K562 (cell line): ENCODE data around the gene MRAP2. TPM values are rescaled to one million over a fixed set of nuclear protein-coding genes. Genes with fewer than 3 reads are reported as not detected.

Experiments used
- CBX1 ChIP-seq: sonication (generic); IDR thresholded peaks from 2 replicates; pipeline ENCODE4 v1.6.1; 2016; ENCODE audit warnings: antibody characterized with exemption, low read depth, mild to moderate bottlenecking
- DNMT1 ChIP-seq: fragments of 450-650 bp; IDR thresholded peaks from 2 replicates; pipeline ENCODE4 v1.6.1; 2016; ENCODE audit warnings: antibody characterized with exemption, mild to moderate bottlenecking
- FOXK2 ChIP-seq, 2 experiments: fragments of 450-650 bp; IDR thresholded peaks in 1 of 2; conservative IDR thresholded peaks in 1 of 2; 2 replicates each; pipeline ENCODE4 v1.6.1; 2016; ENCODE audit warnings: low read depth in 2 of 2, mild to moderate bottlenecking in 1 of 2
- MEIS2 ChIP-seq: fragments of 450-650 bp; IDR thresholded peaks from 2 replicates; pipeline ENCODE4 v1.6.1; 2014; ENCODE audit warnings: mild to moderate bottlenecking; ENCODE audit not compliant: partially characterized antibody
- MTA2 ChIP-seq: fragments of 450-650 bp; IDR thresholded peaks from 2 replicates; pipeline ENCODE4 v1.6.1; 2016; ENCODE audit warnings: low read depth
- NFIC ChIP-seq: fragments of 450-650 bp; IDR thresholded peaks from 2 replicates; pipeline ENCODE4 v1.6.1; 2017; ENCODE audit warnings: mild to moderate bottlenecking, inconsistent platforms
- NR2C1 ChIP-seq, 2 experiments: fragments of 450-650 bp; IDR thresholded peaks; 2 replicates each; pipeline ENCODE4 v1.6.1; 2017; ENCODE audit warnings: mild to moderate bottlenecking in 2 of 2, antibody characterized with exemption in 1 of 2, inconsistent platforms in 1 of 2, missing compliant biosample characterization in 1 of 2, missing genetic modification characterization in 1 of 2
- PURB ChIP-seq: sonication (generic); formaldehyde crosslinking; IDR thresholded peaks from 2 replicates; pipeline ENCODE4 v1.9.0; 2021; ENCODE audit warnings: low read depth, mild to moderate bottlenecking, missing genetic modification reagents
- SRSF1 ChIP-seq: fragments of 200-400 bp; formaldehyde crosslinking; IDR thresholded peaks from 2 replicates; pipeline ENCODE4 v1.6.1; 2017; ENCODE audit warnings: mild to moderate bottlenecking, low read depth, low read length, moderate library complexity
- ZBTB26 ChIP-seq: fragments of 450-650 bp; formaldehyde crosslinking; IDR thresholded peaks from 2 replicates; pipeline ENCODE4 v1.4.0; 2022; ENCODE audit warnings: missing genetic modification characterization
- polyA plus RNA-seq, 8 experiments: library from polyadenylated mRNA; depleted of rRNA in 4 of 8; stranded (reverse) in 5 of 8; unstranded in 3 of 8; fragments of >200 nt; fragmentation: Nextera tagmentation in 2 of 8; fragmentation: Illumina TruSeq in 1 of 8; extraction: Ambion mirVana in 2 of 8; extraction: Trizol in 1 of 8; gene quantifications; 2 replicates each; pipeline versions ENCODE4 v1.2.1 to v1.2.3, GENCODE V29; 2011 to 2014; ENCODE audit warnings: inconsistent platforms in 1 of 8, missing spikeins in 1 of 8
- total RNA-seq, 7 experiments: library from RNA; depleted of rRNA in 6 of 7; stranded (reverse); fragments of >200 nt in 6 of 7; fragmentation: Illumina TruSeq in 2 of 7; extraction: Trizol in 2 of 7; gene quantifications; 2 replicates each; pipeline versions ENCODE4 v1.2.1 to v1.2.3, GENCODE V29; 2011 to 2021; ENCODE audit warnings: low replicate concordance in 1 of 7
- TF ChIP-seq, protein P1 (sequence below): fragments of 250-450 bp; sonication (Bioruptor Pico); IDR thresholded peaks from 2 replicates; pipeline ENCODE4 v1.8.0; 2021; ENCODE audit warnings: moderate library complexity, mild to moderate bottlenecking, inconsistent platforms
- TF ChIP-seq, protein P2 (sequence below): fragments of 450-650 bp; IDR thresholded peaks from 2 replicates; pipeline ENCODE4 v1.6.1; 2016; ENCODE audit warnings: mild to moderate bottlenecking, moderate library complexity
- TF ChIP-seq, protein P3 (sequence below): sonication (generic); formaldehyde crosslinking; IDR thresholded peaks from 2 replicates; pipeline ENCODE4 v1.8.1; 2023; ENCODE audit warnings: mild to moderate bottlenecking, missing genetic modification reagents

The MRAP2 gene
- total and polyA plus RNA-seq, 9 of the 15 experiments (the other 6 are each of a cell fraction or from before 2014, with no cell fraction given) = 5.9 to 38.9 (median 9.3) TPM

GRCh38 chr6:84137051-84137375 is 103.4 kb downstream of the MRAP2 start (continued):
- TF ChIP-seq, protein P1, sequence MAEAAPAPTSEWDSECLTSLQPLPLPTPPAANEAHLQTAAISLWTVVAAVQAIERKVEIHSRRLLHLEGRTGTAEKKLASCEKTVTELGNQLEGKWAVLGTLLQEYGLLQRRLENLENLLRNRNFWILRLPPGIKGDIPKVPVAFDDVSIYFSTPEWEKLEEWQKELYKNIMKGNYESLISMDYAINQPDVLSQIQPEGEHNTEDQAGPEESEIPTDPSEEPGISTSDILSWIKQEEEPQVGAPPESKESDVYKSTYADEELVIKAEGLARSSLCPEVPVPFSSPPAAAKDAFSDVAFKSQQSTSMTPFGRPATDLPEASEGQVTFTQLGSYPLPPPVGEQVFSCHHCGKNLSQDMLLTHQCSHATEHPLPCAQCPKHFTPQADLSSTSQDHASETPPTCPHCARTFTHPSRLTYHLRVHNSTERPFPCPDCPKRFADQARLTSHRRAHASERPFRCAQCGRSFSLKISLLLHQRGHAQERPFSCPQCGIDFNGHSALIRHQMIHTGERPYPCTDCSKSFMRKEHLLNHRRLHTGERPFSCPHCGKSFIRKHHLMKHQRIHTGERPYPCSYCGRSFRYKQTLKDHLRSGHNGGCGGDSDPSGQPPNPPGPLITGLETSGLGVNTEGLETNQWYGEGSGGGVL = no peak
- TF ChIP-seq NFIC (peak; percentile 96), NR2C1 (IDR thresholded peaks at IDR 0.05) (no peak), NR2C1 (tag; IDR thresholded peaks at IDR 0.05) (no peak), MTA2 (no peak), PURB (no peak), SRSF1 (no peak), ZBTB26 (CRISPR knock-in tag) (no peak), FOXK2 (conservative IDR thresholded peaks at IDR 0.05 in 1 of 2, IDR thresholded peaks at IDR 0.05 in 1 of 2; ENCODE audit: low read depth in 2 of 2) (peak in 1 of 2 experiments; percentile 49; a peak in 2 of 4 replicates), MEIS2 (peak; percentile 47), DNMT1 (no peak), CBX1 (no peak)
- TF ChIP-seq, protein P2, sequence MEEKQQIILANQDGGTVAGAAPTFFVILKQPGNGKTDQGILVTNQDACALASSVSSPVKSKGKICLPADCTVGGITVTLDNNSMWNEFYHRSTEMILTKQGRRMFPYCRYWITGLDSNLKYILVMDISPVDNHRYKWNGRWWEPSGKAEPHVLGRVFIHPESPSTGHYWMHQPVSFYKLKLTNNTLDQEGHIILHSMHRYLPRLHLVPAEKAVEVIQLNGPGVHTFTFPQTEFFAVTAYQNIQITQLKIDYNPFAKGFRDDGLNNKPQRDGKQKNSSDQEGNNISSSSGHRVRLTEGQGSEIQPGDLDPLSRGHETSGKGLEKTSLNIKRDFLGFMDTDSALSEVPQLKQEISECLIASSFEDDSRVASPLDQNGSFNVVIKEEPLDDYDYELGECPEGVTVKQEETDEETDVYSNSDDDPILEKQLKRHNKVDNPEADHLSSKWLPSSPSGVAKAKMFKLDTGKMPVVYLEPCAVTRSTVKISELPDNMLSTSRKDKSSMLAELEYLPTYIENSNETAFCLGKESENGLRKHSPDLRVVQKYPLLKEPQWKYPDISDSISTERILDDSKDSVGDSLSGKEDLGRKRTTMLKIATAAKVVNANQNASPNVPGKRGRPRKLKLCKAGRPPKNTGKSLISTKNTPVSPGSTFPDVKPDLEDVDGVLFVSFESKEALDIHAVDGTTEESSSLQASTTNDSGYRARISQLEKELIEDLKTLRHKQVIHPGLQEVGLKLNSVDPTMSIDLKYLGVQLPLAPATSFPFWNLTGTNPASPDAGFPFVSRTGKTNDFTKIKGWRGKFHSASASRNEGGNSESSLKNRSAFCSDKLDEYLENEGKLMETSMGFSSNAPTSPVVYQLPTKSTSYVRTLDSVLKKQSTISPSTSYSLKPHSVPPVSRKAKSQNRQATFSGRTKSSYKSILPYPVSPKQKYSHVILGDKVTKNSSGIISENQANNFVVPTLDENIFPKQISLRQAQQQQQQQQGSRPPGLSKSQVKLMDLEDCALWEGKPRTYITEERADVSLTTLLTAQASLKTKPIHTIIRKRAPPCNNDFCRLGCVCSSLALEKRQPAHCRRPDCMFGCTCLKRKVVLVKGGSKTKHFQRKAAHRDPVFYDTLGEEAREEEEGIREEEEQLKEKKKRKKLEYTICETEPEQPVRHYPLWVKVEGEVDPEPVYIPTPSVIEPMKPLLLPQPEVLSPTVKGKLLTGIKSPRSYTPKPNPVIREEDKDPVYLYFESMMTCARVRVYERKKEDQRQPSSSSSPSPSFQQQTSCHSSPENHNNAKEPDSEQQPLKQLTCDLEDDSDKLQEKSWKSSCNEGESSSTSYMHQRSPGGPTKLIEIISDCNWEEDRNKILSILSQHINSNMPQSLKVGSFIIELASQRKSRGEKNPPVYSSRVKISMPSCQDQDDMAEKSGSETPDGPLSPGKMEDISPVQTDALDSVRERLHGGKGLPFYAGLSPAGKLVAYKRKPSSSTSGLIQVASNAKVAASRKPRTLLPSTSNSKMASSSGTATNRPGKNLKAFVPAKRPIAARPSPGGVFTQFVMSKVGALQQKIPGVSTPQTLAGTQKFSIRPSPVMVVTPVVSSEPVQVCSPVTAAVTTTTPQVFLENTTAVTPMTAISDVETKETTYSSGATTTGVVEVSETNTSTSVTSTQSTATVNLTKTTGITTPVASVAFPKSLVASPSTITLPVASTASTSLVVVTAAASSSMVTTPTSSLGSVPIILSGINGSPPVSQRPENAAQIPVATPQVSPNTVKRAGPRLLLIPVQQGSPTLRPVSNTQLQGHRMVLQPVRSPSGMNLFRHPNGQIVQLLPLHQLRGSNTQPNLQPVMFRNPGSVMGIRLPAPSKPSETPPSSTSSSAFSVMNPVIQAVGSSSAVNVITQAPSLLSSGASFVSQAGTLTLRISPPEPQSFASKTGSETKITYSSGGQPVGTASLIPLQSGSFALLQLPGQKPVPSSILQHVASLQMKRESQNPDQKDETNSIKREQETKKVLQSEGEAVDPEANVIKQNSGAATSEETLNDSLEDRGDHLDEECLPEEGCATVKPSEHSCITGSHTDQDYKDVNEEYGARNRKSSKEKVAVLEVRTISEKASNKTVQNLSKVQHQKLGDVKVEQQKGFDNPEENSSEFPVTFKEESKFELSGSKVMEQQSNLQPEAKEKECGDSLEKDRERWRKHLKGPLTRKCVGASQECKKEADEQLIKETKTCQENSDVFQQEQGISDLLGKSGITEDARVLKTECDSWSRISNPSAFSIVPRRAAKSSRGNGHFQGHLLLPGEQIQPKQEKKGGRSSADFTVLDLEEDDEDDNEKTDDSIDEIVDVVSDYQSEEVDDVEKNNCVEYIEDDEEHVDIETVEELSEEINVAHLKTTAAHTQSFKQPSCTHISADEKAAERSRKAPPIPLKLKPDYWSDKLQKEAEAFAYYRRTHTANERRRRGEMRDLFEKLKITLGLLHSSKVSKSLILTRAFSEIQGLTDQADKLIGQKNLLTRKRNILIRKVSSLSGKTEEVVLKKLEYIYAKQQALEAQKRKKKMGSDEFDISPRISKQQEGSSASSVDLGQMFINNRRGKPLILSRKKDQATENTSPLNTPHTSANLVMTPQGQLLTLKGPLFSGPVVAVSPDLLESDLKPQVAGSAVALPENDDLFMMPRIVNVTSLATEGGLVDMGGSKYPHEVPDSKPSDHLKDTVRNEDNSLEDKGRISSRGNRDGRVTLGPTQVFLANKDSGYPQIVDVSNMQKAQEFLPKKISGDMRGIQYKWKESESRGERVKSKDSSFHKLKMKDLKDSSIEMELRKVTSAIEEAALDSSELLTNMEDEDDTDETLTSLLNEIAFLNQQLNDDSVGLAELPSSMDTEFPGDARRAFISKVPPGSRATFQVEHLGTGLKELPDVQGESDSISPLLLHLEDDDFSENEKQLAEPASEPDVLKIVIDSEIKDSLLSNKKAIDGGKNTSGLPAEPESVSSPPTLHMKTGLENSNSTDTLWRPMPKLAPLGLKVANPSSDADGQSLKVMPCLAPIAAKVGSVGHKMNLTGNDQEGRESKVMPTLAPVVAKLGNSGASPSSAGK = peak; percentile 60; the same call in 1 of the 2 replicates
- TF ChIP-seq, protein P3, sequence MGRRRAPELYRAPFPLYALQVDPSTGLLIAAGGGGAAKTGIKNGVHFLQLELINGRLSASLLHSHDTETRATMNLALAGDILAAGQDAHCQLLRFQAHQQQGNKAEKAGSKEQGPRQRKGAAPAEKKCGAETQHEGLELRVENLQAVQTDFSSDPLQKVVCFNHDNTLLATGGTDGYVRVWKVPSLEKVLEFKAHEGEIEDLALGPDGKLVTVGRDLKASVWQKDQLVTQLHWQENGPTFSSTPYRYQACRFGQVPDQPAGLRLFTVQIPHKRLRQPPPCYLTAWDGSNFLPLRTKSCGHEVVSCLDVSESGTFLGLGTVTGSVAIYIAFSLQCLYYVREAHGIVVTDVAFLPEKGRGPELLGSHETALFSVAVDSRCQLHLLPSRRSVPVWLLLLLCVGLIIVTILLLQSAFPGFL (CRISPR knock-in tag) = no peak
